ENCODE results near the gene OR52I2. TPM values are rescaled to one million over a fixed set of nuclear protein-coding genes. Genes with fewer than 3 reads are reported as not detected.
A peak's percentile ranks its signal among the peaks of the same experiment; 100 is the strongest.

The OR52I2 gene
- total RNA-seq, 5 donors from 2014 or later (not counting 1 experiment from before 2014, with no cell fraction given): not detected

DNA sequence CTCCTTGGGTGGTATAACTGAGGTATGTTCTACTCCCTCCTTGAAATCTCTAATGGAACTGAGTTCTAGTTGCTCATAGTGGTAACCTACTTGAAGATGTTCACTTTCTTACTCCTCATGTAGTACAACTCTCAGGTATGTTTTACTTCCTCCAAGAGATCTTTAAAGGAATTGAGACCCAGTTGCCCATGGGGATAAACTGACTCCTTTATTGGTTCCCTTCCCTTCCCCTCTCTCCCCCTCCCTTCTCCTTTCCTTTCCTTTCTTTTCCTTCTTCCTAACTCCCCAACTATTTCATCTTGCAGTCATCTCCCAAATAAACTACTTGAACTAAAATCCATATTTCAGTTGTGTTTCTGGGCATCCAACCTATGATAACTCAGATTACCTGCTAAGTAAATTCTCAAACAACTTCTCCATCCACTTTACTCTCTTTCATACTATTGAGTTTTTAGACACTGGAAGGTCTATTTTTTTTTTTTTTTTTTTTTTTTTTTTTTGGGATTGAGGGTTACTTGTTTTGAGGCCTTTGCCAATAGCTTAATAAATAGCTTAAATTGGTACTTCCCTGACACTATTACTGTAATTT is 34.4 kb downstream of the OR52I2 start:
- H3K27ac Mint-ChIP-seq: no peak overlapping the region
- H3K4me1 Mint-ChIP-seq: no peaks in the 10 kb centered on the region
- Histone ChIP-seq H3K36me3 (ENCODE audit: control insufficient read depth in 2 of 2, extremely low read depth in 1 of 2, insufficient read depth in 1 of 2, low read length in 1 of 2) (no peaks in the 10 kb centered on the region), H3K27ac (ENCODE audit: low read length) (no peak overlapping the region), H3K4me1 (ENCODE audit: control insufficient read depth in 1 of 2, extremely low read depth in 1 of 2, insufficient read depth in 2 of 2, low read length in 2 of 2) (no peaks in the 10 kb centered on the region), H3K27me3 (replicated peaks in 1 of 2; ENCODE audit: control insufficient read depth in 2 of 2, extremely low read depth in 1 of 2, insufficient read depth in 2 of 2, low read length in 1 of 2) (peaks cover 0 to 3% of the 10 kb centered on the region in 2 experiments), H3K4me3 (ENCODE audit: control insufficient read depth in 1 of 2, extremely low read depth in 1 of 2, low read length in 1 of 2) (no peak overlapping the region), H3K9me3 (no peaks in the 10 kb centered on the region)
- H3K4me3 Mint-ChIP-seq: no peak overlapping the region
- ATAC-seq (replicated peaks in 1 of 4) (no peak), DNase-seq (no peak)
- H3K9me3 Mint-ChIP-seq: no peaks in the 10 kb centered on the region
- H3K36me3 Mint-ChIP-seq: no peaks in the 10 kb centered on the region
- CTCF ChIA-PET: no interaction called here
- peaks cover 16 to 22% of the 10 kb centered on the region in 2 donors for H3K27me3 Mint-ChIP-seq
- POLR2A ChIA-PET: interaction anchor here in 1 of 2 donors (0.6 kb wide), 1 partner anchor 59 kb away, joined by 10 read pairs; no protein-coding TSS in a partner anchor

DNA sequence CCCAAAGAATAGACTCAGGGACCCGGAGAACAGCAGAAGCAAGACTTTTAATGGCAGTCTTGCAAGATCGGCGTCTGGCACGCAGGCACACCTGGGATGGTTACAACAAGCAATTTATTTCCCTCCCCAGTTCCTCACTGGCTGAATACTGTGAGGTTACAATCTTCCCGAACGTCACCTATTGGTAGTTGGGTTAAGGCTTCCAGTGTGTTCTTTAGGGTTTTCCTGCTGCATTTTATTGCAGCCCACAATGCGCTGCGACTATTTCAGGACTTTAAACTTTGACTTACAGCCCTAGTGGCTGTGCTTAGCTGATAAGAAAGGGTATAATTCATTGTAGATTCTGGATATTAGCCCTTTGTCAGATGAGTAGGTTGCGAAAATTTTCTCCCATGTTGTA is 38.0 kb downstream of the OR52I2 start:
- H3K36me3 Mint-ChIP-seq: no peaks in the 10 kb centered on the region
- no peak for ATAC-seq (replicated peaks in 1 of 4)
- DNase-seq: no peak
- no peaks in the 10 kb centered on the region for H3K9me3 Mint-ChIP-seq
- WGBS (ENCODE audit: insufficient coverage): 58% methylated on average over 2 of the region's 9 CpGs
- peaks cover 26 to 28% of the 10 kb centered on the region in 2 donors for H3K27me3 Mint-ChIP-seq
- H3K4me3 Mint-ChIP-seq: no peak overlapping the region
- H3K4me1 Mint-ChIP-seq: no peaks in the 10 kb centered on the region
- peaks cover 0 to 3% of the 10 kb centered on the region in 2 experiments for H3K27me3 ChIP-seq (replicated peaks in 1 of 2; ENCODE audit: control insufficient read depth in 2 of 2, extremely low read depth in 1 of 2, insufficient read depth in 2 of 2, low read length in 1 of 2)
- POLR2A ChIA-PET: no interaction called here
- no peaks in the 10 kb centered on the region for H3K4me1 ChIP-seq (ENCODE audit: control insufficient read depth in 1 of 2, extremely low read depth in 1 of 2, insufficient read depth in 2 of 2, low read length in 2 of 2)
- no peak overlapping the region for H3K27ac Mint-ChIP-seq
- no peak overlapping the region for H3K4me3 ChIP-seq (ENCODE audit: control insufficient read depth in 1 of 2, extremely low read depth in 1 of 2, low read length in 1 of 2)
- CTCF ChIA-PET: no interaction called here
- H3K27ac ChIP-seq (ENCODE audit: low read length): no peak overlapping the region
- no peaks in the 10 kb centered on the region for H3K36me3 ChIP-seq (ENCODE audit: control insufficient read depth in 2 of 2, extremely low read depth in 1 of 2, insufficient read depth in 1 of 2, low read length in 1 of 2)
- H3K9me3 ChIP-seq: no peaks in the 10 kb centered on the region

DNA sequence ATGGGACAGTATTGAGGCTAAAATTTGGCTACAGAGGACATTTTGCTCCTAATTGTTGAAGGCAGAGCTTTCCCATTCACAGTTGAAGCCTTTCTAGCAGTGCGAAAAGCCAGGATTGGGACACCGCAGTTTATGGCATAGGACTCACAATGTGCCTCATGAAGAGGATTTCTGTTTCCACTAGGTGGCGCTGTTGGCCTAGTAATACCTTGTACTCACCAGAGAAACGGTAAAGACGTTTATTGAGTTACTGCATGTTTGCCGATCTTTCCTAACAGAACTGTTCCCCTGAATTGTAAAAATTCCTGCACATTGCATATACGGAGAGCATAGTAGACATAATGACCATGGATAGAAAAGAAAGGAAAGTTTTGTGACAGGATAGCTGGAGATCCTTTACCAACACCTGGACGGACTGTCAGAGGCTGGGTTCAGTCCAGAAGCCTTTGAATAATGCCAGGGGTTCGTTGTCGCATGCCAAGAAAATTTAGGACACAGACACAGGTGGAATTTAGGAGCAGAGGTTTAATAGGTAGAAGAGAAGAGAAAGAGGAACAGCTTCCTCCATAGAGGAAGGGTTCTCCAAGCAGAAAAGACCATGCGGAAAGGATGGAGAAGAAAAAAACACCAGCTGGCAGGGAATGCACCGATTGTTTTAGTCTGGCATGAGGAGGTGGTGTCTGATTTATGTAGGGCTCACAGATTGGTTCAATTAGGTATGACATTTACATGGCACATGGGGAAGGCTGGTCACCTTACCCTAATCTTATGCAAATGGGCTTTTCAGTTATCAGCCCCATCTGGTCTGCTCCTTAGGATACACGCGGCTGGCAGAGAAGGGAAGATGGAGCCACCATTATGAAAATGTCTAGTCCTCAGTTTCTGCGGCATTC is 44.9 kb downstream of the OR52I2 start:
- ChIA-PET CTCF (interaction anchor here (0.7 to 2.7 kb wide), 2 partner anchors 10 to 1496 kb away, joined by 3 to 13 read pairs; partner anchors contain the start of gene OR51D1 (in 1 of the 2)), POLR2A (no interaction called here)
- H3K9me3 Mint-ChIP-seq: peaks cover 8 to 17% (median 14%) of the 10 kb centered on the region in 3 donors
- H3K27me3 Mint-ChIP-seq: peaks cover 39 to 46% of the 10 kb centered on the region in 2 donors
- peaks cover 0 to 3% of the 10 kb centered on the region in 2 donors for H3K36me3 ChIP-seq (ENCODE audit: control insufficient read depth in 2 of 2, extremely low read depth in 1 of 2, insufficient read depth in 1 of 2, low read length in 1 of 2)
- no peaks in the 10 kb centered on the region for H3K9me3 ChIP-seq
- no peaks in the 10 kb centered on the region for H3K4me1 Mint-ChIP-seq
- H3K27ac ChIP-seq (ENCODE audit: low read length): no peak overlapping the region
- no peak overlapping the region for H3K4me3 ChIP-seq (ENCODE audit: control insufficient read depth in 1 of 2, extremely low read depth in 1 of 2, low read length in 1 of 2)
- no peak overlapping the region for H3K27ac Mint-ChIP-seq
- no peaks in the 10 kb centered on the region for H3K4me1 ChIP-seq (ENCODE audit: control insufficient read depth in 1 of 2, extremely low read depth in 1 of 2, insufficient read depth in 2 of 2, low read length in 2 of 2)
- WGBS (ENCODE audit: insufficient coverage): 49% methylated on average over 12 of the region's 15 CpGs
- H3K36me3 Mint-ChIP-seq: peaks cover 8% of the 10 kb centered on the region
- H3K4me3 Mint-ChIP-seq: no peak overlapping the region
- ATAC-seq (replicated peaks in 1 of 4): no peak
- H3K27me3 ChIP-seq (replicated peaks in 1 of 2; ENCODE audit: control insufficient read depth in 2 of 2, extremely low read depth in 1 of 2, insufficient read depth in 2 of 2, low read length in 1 of 2): peaks cover 0 to 4% of the 10 kb centered on the region in 2 experiments
- peak in 21 of 35 experiments; percentile 5 to 57 (median 17) for DNase-seq

DNA sequence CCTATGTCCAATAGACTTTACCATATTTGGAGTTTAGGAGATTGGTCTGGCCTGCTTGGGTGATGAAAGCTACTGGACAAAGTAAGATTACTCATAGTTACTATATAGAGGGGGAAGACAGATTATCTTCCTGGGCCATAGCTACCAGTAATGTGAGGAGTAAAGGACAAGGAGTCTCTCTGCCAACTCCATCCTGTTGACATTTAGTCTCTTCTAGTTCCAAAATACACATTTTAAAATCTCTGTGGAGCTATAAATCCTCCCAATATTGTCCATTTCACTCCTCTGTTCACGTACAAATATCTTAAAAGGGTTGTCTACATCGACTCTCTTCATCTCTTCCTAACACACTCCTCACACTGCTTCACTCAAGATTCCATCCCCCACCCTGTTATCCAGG is 54.6 kb downstream of the OR52I2 start:
- CTCF ChIA-PET: interaction anchor here (0.6 to 2.4 kb wide), 12 partner anchors 9 to 1255 kb away, joined by 3 to 13 read pairs (median 4); partner anchors contain the start of gene TRIM68 (in 1 of the 2)
- peaks cover 7 to 17% of the 10 kb centered on the region in 2 donors for H3K27me3 Mint-ChIP-seq
- H3K36me3 Mint-ChIP-seq: no peaks in the 10 kb centered on the region
- Histone ChIP-seq H3K27me3 (replicated peaks in 1 of 2; ENCODE audit: control insufficient read depth in 2 of 2, extremely low read depth in 1 of 2, insufficient read depth in 2 of 2, low read length in 1 of 2) (peaks cover 0 to 12% of the 10 kb centered on the region in 2 experiments), H3K4me3 (ENCODE audit: control insufficient read depth in 1 of 2, extremely low read depth in 1 of 2, low read length in 1 of 2) (no peak overlapping the region), H3K4me1 (ENCODE audit: control insufficient read depth in 1 of 2, extremely low read depth in 1 of 2, insufficient read depth in 2 of 2, low read length in 2 of 2) (peaks cover 0 to 6% of the 10 kb centered on the region in 2 experiments), H3K36me3 (ENCODE audit: control insufficient read depth in 2 of 2, extremely low read depth in 1 of 2, insufficient read depth in 1 of 2, low read length in 1 of 2) (no peaks in the 10 kb centered on the region), H3K27ac (ENCODE audit: low read length) (no peak overlapping the region), H3K9me3 (no peaks in the 10 kb centered on the region)
- POLR2A ChIA-PET: no interaction called here
- no peaks in the 10 kb centered on the region for H3K4me1 Mint-ChIP-seq
- H3K27ac Mint-ChIP-seq: no peak overlapping the region
- H3K4me3 Mint-ChIP-seq: no peak overlapping the region
- WGBS (ENCODE audit: insufficient coverage): 82% methylated on average over 2 of the region's 2 CpGs
- no peak for DNase-seq
- no peak for ATAC-seq (replicated peaks in 1 of 4)
- peaks cover 0 to 2% (median 0%) of the 10 kb centered on the region in 3 donors for H3K9me3 Mint-ChIP-seq

DNA sequence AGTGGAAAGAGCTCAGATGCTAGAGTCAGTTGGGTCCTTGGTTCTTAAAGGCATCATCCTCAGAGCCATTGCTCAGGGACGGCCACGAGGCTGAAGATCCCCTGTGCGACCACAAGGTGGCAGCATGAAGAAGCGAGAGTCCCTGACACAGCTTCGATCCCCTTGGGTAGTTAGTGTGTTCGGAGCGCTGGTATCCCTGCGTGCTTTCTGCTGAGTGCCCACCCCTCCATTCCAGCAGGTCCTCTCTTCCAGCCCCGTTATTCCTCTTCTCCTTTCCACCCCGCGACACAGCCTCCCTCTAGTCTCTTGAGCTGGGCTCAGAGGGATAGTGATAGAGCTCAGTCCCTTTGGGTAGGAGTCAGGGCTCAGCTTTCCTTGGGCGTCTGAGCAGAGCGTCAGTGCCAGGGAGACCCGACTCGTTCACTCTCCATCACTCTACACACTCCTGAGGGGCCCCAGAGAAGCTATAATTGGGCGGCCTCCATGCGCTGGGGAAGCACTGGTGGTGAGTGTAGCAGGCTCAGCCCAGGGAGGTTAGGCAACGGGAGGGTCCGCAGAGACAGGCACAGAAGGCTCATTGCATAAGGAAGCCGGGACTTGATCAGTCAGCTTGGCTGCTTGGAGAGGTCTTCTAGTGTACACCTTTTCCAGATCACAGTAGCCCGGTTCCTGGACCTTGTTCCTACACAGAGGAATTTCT is 55.6 kb downstream of the OR52I2 start, which contains the start of gene OR51D1:
Gene OR51D1, plus strand, starts transcription at position 516 of the 700 bp plus-strand sequence. CDS start 2,314 bp downstream, outside the sequence.
- Histone ChIP-seq H3K36me3 (ENCODE audit: control insufficient read depth in 2 of 2, extremely low read depth in 1 of 2, insufficient read depth in 1 of 2, low read length in 1 of 2) (no peaks in the 10 kb centered on the region), H3K9me3 (no peaks in the 10 kb centered on the region), H3K4me1 (ENCODE audit: control insufficient read depth in 1 of 2, extremely low read depth in 1 of 2, insufficient read depth in 2 of 2, low read length in 2 of 2) (peaks cover 0 to 6% of the 10 kb centered on the region in 2 experiments), H3K27me3 (replicated peaks in 1 of 2; ENCODE audit: control insufficient read depth in 2 of 2, extremely low read depth in 1 of 2, insufficient read depth in 2 of 2, low read length in 1 of 2) (peaks cover 0 to 15% of the 10 kb centered on the region in 2 experiments), H3K27ac (ENCODE audit: low read length) (no peak within 1 kb of the TSS), H3K4me3 (ENCODE audit: control insufficient read depth in 1 of 2, extremely low read depth in 1 of 2, low read length in 1 of 2) (no peak within 1 kb of the TSS)
- no peak within 1 kb of the TSS for H3K4me3 Mint-ChIP-seq
- no peaks in the 10 kb centered on the region for H3K36me3 Mint-ChIP-seq
- no peaks in the 10 kb centered on the region for H3K4me1 Mint-ChIP-seq
- POLR2A ChIA-PET: interaction anchor here (0.6 to 1.0 kb wide), 2 partner anchors 56 to 449 kb away, joined by 3 to 5 read pairs; no protein-coding TSS in a partner anchor
- ATAC-seq (replicated peaks in 1 of 4) (peak; percentile 81 to 86 (median 86)), DNase-seq (peak; percentile 23 to 79 (median 55))
- CTCF ChIA-PET: interaction anchor here (0.6 to 2.4 kb wide), 10 partner anchors 8 to 1259 kb away, joined by 3 to 13 read pairs (median 4); no protein-coding TSS in a partner anchor
- no peak within 1 kb of the TSS for H3K27ac Mint-ChIP-seq
- H3K27me3 Mint-ChIP-seq: peaks cover 2 to 12% of the 10 kb centered on the region in 2 donors
- no peaks in the 10 kb centered on the region for H3K9me3 Mint-ChIP-seq
- WGBS (ENCODE audit: insufficient coverage): 44% methylated on average over 11 of the region's 21 CpGs

DNA sequence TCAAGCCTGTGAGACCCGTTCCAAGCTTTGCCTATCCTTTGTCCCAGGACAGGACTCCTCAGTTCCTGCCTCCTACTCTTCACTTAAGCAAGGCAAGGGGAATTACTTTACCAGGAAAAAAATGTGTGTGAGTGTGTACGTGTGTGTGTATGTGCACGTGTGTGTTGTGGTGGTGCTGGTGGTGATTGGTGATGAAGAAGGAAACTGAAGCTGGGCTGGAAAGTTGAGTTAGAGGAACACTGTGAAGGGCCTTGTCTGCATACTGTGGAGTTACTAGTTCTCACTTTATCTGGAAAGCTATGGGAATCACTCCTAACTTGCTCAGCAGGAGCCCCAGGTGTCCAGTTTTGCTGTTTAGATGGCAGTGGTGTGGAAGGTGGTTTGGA is 56.1 kb downstream of the OR52I2 start:
- H3K9me3 Mint-ChIP-seq: no peaks in the 10 kb centered on the region
- DNase-seq (no peak), ATAC-seq (replicated peaks in 1 of 4) (no peak)
- ChIA-PET POLR2A (interaction anchor here (0.6 to 1.0 kb wide), 2 partner anchors 56 to 450 kb away, joined by 3 to 5 read pairs; no protein-coding TSS in a partner anchor), CTCF (interaction anchor here (0.6 to 2.4 kb wide), 6 partner anchors 8 to 1258 kb away, joined by 3 to 13 read pairs (median 5); no protein-coding TSS in a partner anchor)
- Histone ChIP-seq H3K36me3 (ENCODE audit: control insufficient read depth in 2 of 2, extremely low read depth in 1 of 2, insufficient read depth in 1 of 2, low read length in 1 of 2) (no peaks in the 10 kb centered on the region), H3K4me1 (ENCODE audit: control insufficient read depth in 1 of 2, extremely low read depth in 1 of 2, insufficient read depth in 2 of 2, low read length in 2 of 2) (peaks cover 0 to 6% of the 10 kb centered on the region in 2 experiments), H3K27ac (ENCODE audit: low read length) (no peak overlapping the region), H3K27me3 (replicated peaks in 1 of 2; ENCODE audit: control insufficient read depth in 2 of 2, extremely low read depth in 1 of 2, insufficient read depth in 2 of 2, low read length in 1 of 2) (peaks cover 0 to 19% of the 10 kb centered on the region in 2 experiments), H3K4me3 (ENCODE audit: control insufficient read depth in 1 of 2, extremely low read depth in 1 of 2, low read length in 1 of 2) (no peak overlapping the region), H3K9me3 (no peaks in the 10 kb centered on the region)
- H3K36me3 Mint-ChIP-seq: no peaks in the 10 kb centered on the region
- no peak overlapping the region for H3K27ac Mint-ChIP-seq
- peaks cover 0 to 13% of the 10 kb centered on the region in 2 donors for H3K27me3 Mint-ChIP-seq
- H3K4me1 Mint-ChIP-seq: no peaks in the 10 kb centered on the region
- no CpG with 5 or more reads among the region's 3 CpGs for WGBS (ENCODE audit: insufficient coverage)
- no peak overlapping the region for H3K4me3 Mint-ChIP-seq

Measured in T-cell (primary cell).